Activated CD8-positive, alpha-beta T cell treated with anti-CD3 and anti-CD28 coated beads, Interleukin-2, amount 10 ng/mL, durations not matched to agents 7 days and 5 days (primary cell): Measurements from ENCODE around the gene IRS2. TPM values are rescaled to one million over a fixed set of nuclear protein-coding genes. Genes with fewer than 3 reads are reported as not detected.
A peak's percentile ranks its signal among the peaks of the same experiment; 100 is the strongest.

Experiments used
- ATAC-seq: fragments of 150-1000 bp; cut with Tn5 transposase; one replicate; pipeline ENCODE4 v1.10.0; 2021; ENCODE audit warnings: moderate library complexity
- CTCF ChIA-PET: fragments of 350-600 bp; sonication (Branson Sonifier 250); formaldehyde crosslinking; loops from one replicate; lab custom pipeline; 2021; ENCODE audit warnings: antibody characterized with exemption; lab: Charles Lee
- POLR2A ChIA-PET: fragments of 350-600 bp; sonication (Branson Sonifier 250); formaldehyde crosslinking; loops from one replicate; lab custom pipeline; 2021; ENCODE audit warnings: antibody characterized with exemption; lab: Charles Lee
- DNase-seq: peaks from one replicate; pipeline ENCODE4 v3.0.0-alpha.2; 2020
- H3K27ac Mint-ChIP-seq: one replicate; pipeline ENCODE4 v1.8.0; 2021; ENCODE audit warnings: mild to moderate bottlenecking, mixed read lengths
- H3K27me3 Mint-ChIP-seq: one replicate; pipeline ENCODE4 v1.8.0; 2021; ENCODE audit warnings: low read depth, mixed read lengths
- H3K36me3 Mint-ChIP-seq: one replicate; pipeline ENCODE4 v1.8.0; 2021; ENCODE audit warnings: low read depth, mixed read lengths
- H3K4me1 Mint-ChIP-seq: one replicate; pipeline ENCODE4 v1.8.0; 2021; ENCODE audit warnings: low read depth, mixed read lengths
- H3K4me3 Mint-ChIP-seq: one replicate; pipeline ENCODE4 v1.8.0; 2021; ENCODE audit warnings: mild to moderate bottlenecking, mixed read lengths
- H3K9me3 Mint-ChIP-seq: one replicate; pipeline ENCODE4 v1.8.0; 2022; ENCODE audit warnings: mixed read lengths; ENCODE audit not compliant: insufficient read depth
- total RNA-seq, 2 experiments: library from RNA; stranded (reverse); gene quantifications; one replicate each; pipeline ENCODE4 v1.2.3, GENCODE V29; 2021

The IRS2 gene
- total RNA-seq, 2 experiments from 2014 or later: 3.2 to 3.3 TPM

GRCh38 chr13:109747524-109747923 lies 38.9 kb downstream of the IRS2 start:
- no peak overlapping the region for H3K4me3 Mint-ChIP-seq
- H3K27me3 Mint-ChIP-seq: peaks cover 3% of the 10 kb centered on the region
- no peak overlapping the region for H3K27ac Mint-ChIP-seq
- no peaks in the 10 kb centered on the region for H3K36me3 Mint-ChIP-seq
- POLR2A ChIA-PET: no interaction called here
- no peaks in the 10 kb centered on the region for H3K9me3 Mint-ChIP-seq
- DNase-seq: no peak
- no peak for ATAC-seq
- peaks cover 15% of the 10 kb centered on the region for H3K4me1 Mint-ChIP-seq
- CTCF ChIA-PET: no interaction called here

DNA sequence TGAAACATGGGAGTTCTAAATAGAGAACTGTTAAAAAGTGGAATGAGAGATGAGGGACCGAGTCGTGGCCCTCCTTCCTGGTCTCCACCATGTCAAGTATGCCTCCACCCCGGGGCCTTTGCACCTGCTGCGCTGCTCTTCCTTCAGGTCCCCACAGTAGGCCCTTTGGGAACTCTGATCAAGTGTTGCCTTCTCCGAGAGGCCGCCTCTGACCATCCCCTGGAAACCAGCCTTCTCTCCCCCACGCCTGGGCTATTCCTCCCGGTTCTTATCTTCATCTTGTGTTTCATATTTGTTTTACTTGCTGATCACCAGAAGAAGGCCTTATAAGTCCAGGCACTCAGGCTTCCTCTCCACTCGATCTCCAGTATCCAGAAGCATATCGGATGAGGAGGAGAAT lies 40.0 kb downstream of the IRS2 start:
- H3K9me3 Mint-ChIP-seq: no peaks in the 10 kb centered on the region
- ATAC-seq (no peak), DNase-seq (no peak)
- ChIA-PET POLR2A (no interaction called here), CTCF (no interaction called here)
- no peak overlapping the region for H3K27ac Mint-ChIP-seq
- H3K27me3 Mint-ChIP-seq: peaks cover 4% of the 10 kb centered on the region
- no peak overlapping the region for H3K4me3 Mint-ChIP-seq
- H3K36me3 Mint-ChIP-seq: no peaks in the 10 kb centered on the region
- H3K4me1 Mint-ChIP-seq: peaks cover 15% of the 10 kb centered on the region

GRCh38 chr13:109745702-109746101 lies 40.7 kb downstream of the IRS2 start:
- Mint-ChIP-seq H3K36me3 (no peaks in the 10 kb centered on the region), H3K4me1 (peaks cover 15% of the 10 kb centered on the region), H3K4me3 (no peak overlapping the region), H3K9me3 (no peaks in the 10 kb centered on the region), H3K27me3 (peaks cover 8% of the 10 kb centered on the region), H3K27ac (no peak overlapping the region)
- ChIA-PET CTCF (no interaction called here), POLR2A (no interaction called here)
- ATAC-seq: no peak
- DNase-seq: no peak

- CTCF ChIA-PET: interaction anchor here (2.7 kb wide), 1 partner anchor 20 kb away, joined by 10 read pairs; no protein-coding TSS in a partner anchor
- H3K27ac Mint-ChIP-seq: no peak overlapping the region
- H3K36me3 Mint-ChIP-seq: no peaks in the 10 kb centered on the region
- POLR2A ChIA-PET: no interaction called here
- no peak overlapping the region for H3K4me3 Mint-ChIP-seq
- DNase-seq: no peak
- H3K9me3 Mint-ChIP-seq: no peaks in the 10 kb centered on the region
- no peak for ATAC-seq
- H3K4me1 Mint-ChIP-seq: peaks cover 15% of the 10 kb centered on the region
- peaks cover 11% of the 10 kb centered on the region for H3K27me3 Mint-ChIP-seq
These were observed 41.3 kb downstream of the IRS2 start for GRCh38 chr13:109745060-109745459.

GRCh38 chr13:109744512-109745051 lies 41.8 kb downstream of the IRS2 start:
- H3K27ac Mint-ChIP-seq: no peak overlapping the region
- CTCF ChIA-PET: interaction anchor here (1.7 to 2.7 kb wide), 2 partner anchors 20 to 35 kb away, joined by 5 to 10 read pairs; no protein-coding TSS in a partner anchor

GRCh38 chr13:109743706-109744453 lies 42.5 kb downstream of the IRS2 start:
- ATAC-seq: peak; percentile 83
- CTCF ChIA-PET: interaction anchor here (1.0 to 2.7 kb wide), 4 partner anchors 21 to 45 kb away, joined by 3 to 10 read pairs (median 4); no protein-coding TSS in a partner anchor
- H3K27ac Mint-ChIP-seq: no peak overlapping the region

More at GRCh38 chr13:109744512-109745051, 41.8 kb downstream of the IRS2 start:
- POLR2A ChIA-PET: no interaction called here
- Mint-ChIP-seq H3K4me3 (no peak overlapping the region), H3K36me3 (no peaks in the 10 kb centered on the region), H3K4me1 (peaks cover 15% of the 10 kb centered on the region), H3K27me3 (peaks cover 11% of the 10 kb centered on the region), H3K9me3 (no peaks in the 10 kb centered on the region)
- no peak for DNase-seq
- ATAC-seq: no peak

GRCh38 chr13:109741966-109742365 lies 44.4 kb downstream of the IRS2 start:
- Mint-ChIP-seq H3K27ac (no peak overlapping the region), H3K27me3 (peaks cover 10% of the 10 kb centered on the region), H3K9me3 (no peaks in the 10 kb centered on the region), H3K4me3 (no peak overlapping the region), H3K36me3 (no peaks in the 10 kb centered on the region), H3K4me1 (peaks cover 15% of the 10 kb centered on the region)
- POLR2A ChIA-PET: no interaction called here
- no peak for DNase-seq
- ATAC-seq: no peak
- CTCF ChIA-PET: no interaction called here

More at GRCh38 chr13:109743706-109744453, 42.5 kb downstream of the IRS2 start:
- POLR2A ChIA-PET: no interaction called here
- DNase-seq: peak; percentile 55
- H3K9me3 Mint-ChIP-seq: no peaks in the 10 kb centered on the region
- peaks cover 15% of the 10 kb centered on the region for H3K4me1 Mint-ChIP-seq
- H3K27me3 Mint-ChIP-seq: peaks cover 11% of the 10 kb centered on the region
- H3K4me3 Mint-ChIP-seq: no peak overlapping the region
- H3K36me3 Mint-ChIP-seq: no peaks in the 10 kb centered on the region

- DNase-seq (no peak), ATAC-seq (no peak)
- Mint-ChIP-seq H3K27me3 (peaks cover 17% of the 10 kb centered on the region), H3K9me3 (no peaks in the 10 kb centered on the region), H3K4me3 (no peak overlapping the region), H3K4me1 (peaks cover 15% of the 10 kb centered on the region), H3K27ac (no peak overlapping the region), H3K36me3 (no peaks in the 10 kb centered on the region)
- ChIA-PET POLR2A (no interaction called here), CTCF (no interaction called here)
These were observed 45.7 kb downstream of the IRS2 start for GRCh38 chr13:109740721-109741120.

GRCh38 chr13:109740121-109740520 lies 46.3 kb downstream of the IRS2 start:
- Mint-ChIP-seq H3K27ac (no peak overlapping the region), H3K27me3 (peaks cover 17% of the 10 kb centered on the region), H3K4me3 (no peak overlapping the region), H3K9me3 (peaks cover 3% of the 10 kb centered on the region), H3K36me3 (no peaks in the 10 kb centered on the region), H3K4me1 (peaks cover 15% of the 10 kb centered on the region)
- ChIA-PET POLR2A (no interaction called here), CTCF (no interaction called here)
- no peak for DNase-seq
- no peak for ATAC-seq

DNA sequence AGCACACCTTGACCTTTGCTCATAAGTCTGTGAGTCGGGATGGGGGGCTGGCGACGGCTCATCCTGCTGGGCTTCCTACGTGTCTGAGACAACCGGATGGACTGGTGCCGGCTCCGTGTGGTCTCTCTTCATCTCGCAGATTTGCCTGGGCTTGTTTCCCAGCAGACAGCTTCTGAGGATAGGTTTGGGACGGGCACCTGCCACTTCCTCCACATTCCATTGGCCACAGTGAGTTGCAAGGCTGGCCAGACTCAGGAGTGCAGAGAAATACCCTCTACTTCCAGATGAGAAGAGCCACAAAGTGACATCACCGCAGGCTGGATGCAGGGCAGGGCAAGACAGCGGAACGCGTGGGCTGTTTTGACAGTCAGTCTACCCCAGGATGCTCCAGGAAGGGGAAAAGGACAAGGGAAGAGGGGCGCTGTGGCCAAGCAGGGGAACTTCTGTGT lies 48.1 kb downstream of the IRS2 start:
- H3K36me3 Mint-ChIP-seq: no peaks in the 10 kb centered on the region
- CTCF ChIA-PET: no interaction called here

GRCh38 chr13:109737606-109738005 lies 48.8 kb downstream of the IRS2 start:
- H3K4me1 Mint-ChIP-seq: peaks cover 11% of the 10 kb centered on the region
- DNase-seq: no peak
- H3K36me3 Mint-ChIP-seq: no peaks in the 10 kb centered on the region
- H3K27ac Mint-ChIP-seq: no peak overlapping the region
- no peak overlapping the region for H3K4me3 Mint-ChIP-seq
- POLR2A ChIA-PET: no interaction called here
- H3K9me3 Mint-ChIP-seq: peaks cover 5% of the 10 kb centered on the region
- H3K27me3 Mint-ChIP-seq: peaks cover 17% of the 10 kb centered on the region
- CTCF ChIA-PET: interaction anchor here (1.0 kb wide), 1 partner anchor 47 kb away, joined by 3 read pairs; no protein-coding TSS in a partner anchor
- no peak for ATAC-seq

More for the DNA sequence above, 48.1 kb downstream of the IRS2 start:
- POLR2A ChIA-PET: no interaction called here
- Mint-ChIP-seq H3K27ac (no peak overlapping the region), H3K4me1 (peaks cover 10% of the 10 kb centered on the region), H3K9me3 (peaks cover 5% of the 10 kb centered on the region), H3K27me3 (peaks cover 17% of the 10 kb centered on the region), H3K4me3 (no peak overlapping the region)
- ATAC-seq (no peak), DNase-seq (no peak)

GRCh38 chr13:109737046-109737573 lies 49.3 kb downstream of the IRS2 start:
- Mint-ChIP-seq H3K4me3 (no peak overlapping the region), H3K36me3 (no peaks in the 10 kb centered on the region), H3K4me1 (peaks cover 11% of the 10 kb centered on the region), H3K9me3 (peaks cover 5% of the 10 kb centered on the region), H3K27ac (no peak overlapping the region), H3K27me3 (peaks cover 17% of the 10 kb centered on the region)
- ChIA-PET POLR2A (no interaction called here), CTCF (interaction anchor here (1.0 kb wide), 1 partner anchor 48 kb away, joined by 3 read pairs; no protein-coding TSS in a partner anchor)
- ATAC-seq (no peak), DNase-seq (no peak)
